A673 (cell line): Measurements from ENCODE around the gene TEKT2. TPM values are rescaled to one million over a fixed set of nuclear protein-coding genes. Genes with fewer than 3 reads are reported as not detected.

Source experiments
- BruUV-seq: library from RNA; stranded (reverse); fragments of 400-500 nt; replicated peaks from 2 replicates; lab custom pipeline; 2021; lab: Mats Ljungman, UMichigan
- CTCF ChIA-PET: fragments of 300-600 bp; sonication (Branson Sonifier 250); formaldehyde crosslinking; loops from one replicate; lab custom pipeline; 2022; ENCODE audit warnings: antibody characterized with exemption; lab: Charles Lee
- POLR2A ChIA-PET: fragments of 300-600 bp; sonication (Branson Sonifier 250); formaldehyde crosslinking; loops from one replicate; lab custom pipeline; 2022; ENCODE audit warnings: antibody characterized with exemption; ENCODE audit not compliant: low non-redundant PET; lab: Charles Lee
- DNase-seq: peaks from one replicate; pipeline ENCODE4 v3.0.0-alpha.2; 2015; ENCODE audit warnings: low spot score
- H3K27ac ChIP-seq: fragments of 200-600 bp; sonication (generic); 2 replicates; pipeline ENCODE4 v1.5.1; 2016; ENCODE audit warnings: mixed run types, low read depth, mild to moderate bottlenecking, mixed read lengths, antibody characterized with exemption, low read length; ENCODE audit not compliant: poor library complexity, severe bottlenecking
- H3K27me3 ChIP-seq: fragments of 200-600 bp; sonication (generic); replicated peaks from 2 replicates; pipeline ENCODE4 v1.6.1; 2017; ENCODE audit warnings: mixed run types, low read depth, mild to moderate bottlenecking, mixed read lengths, antibody characterized with exemption, low read length; ENCODE audit not compliant: insufficient read depth, poor library complexity
- H3K36me3 ChIP-seq: fragments of 200-600 bp; sonication (generic); 2 replicates; pipeline ENCODE4 v1.6.1; 2016; ENCODE audit warnings: mixed run types, mild to moderate bottlenecking, mixed read lengths, antibody characterized with exemption, low read length; ENCODE audit not compliant: insufficient read depth, poor library complexity, severe bottlenecking
- H3K4me1 ChIP-seq: fragments of 200-600 bp; sonication (generic); 2 replicates; pipeline ENCODE4 v1.6.1; 2017; ENCODE audit warnings: mixed run types, mild to moderate bottlenecking, mixed read lengths, antibody characterized with exemption, low read length; ENCODE audit not compliant: insufficient read depth, poor library complexity, severe bottlenecking
- H3K4me3 ChIP-seq: fragments of 200-600 bp; sonication (generic); 2 replicates; pipeline ENCODE4 v1.5.1; 2016; ENCODE audit warnings: low read depth, mixed run types, mild to moderate bottlenecking, mixed read lengths, low read length; ENCODE audit not compliant: poor library complexity, severe bottlenecking
- H3K9me3 ChIP-seq: fragments of 200-600 bp; sonication (generic); 2 replicates; pipeline ENCODE4 v1.6.1; 2016; ENCODE audit warnings: mixed run types, low read depth, mild to moderate bottlenecking, mixed read lengths, antibody characterized with exemption, low read length; ENCODE audit not compliant: poor library complexity, severe bottlenecking
- EZH2 ChIP-seq: fragments of 200-600 bp; sonication (generic); IDR thresholded peaks from 2 replicates; pipeline ENCODE4 v1.6.1; 2017; ENCODE audit warnings: borderline replicate concordance, low read depth, mild to moderate bottlenecking, mixed read lengths, antibody characterized with exemption, low read length; ENCODE audit not compliant: poor library complexity, severe bottlenecking
- intact Hi-C: fragments of 100-400 bp; cut with micrococcal nuclease; formaldehyde crosslinking; loops from one replicate; pipeline ENCODE4 v1.10.0; 2022; ENCODE audit not compliant: unreplicated experiment
- total RNA-seq: library from RNA; stranded (reverse); gene quantifications from 2 replicates; pipeline ENCODE4 v1.2.3, GENCODE V29; 2021
- TF ChIP-seq, protein P1 (sequence below): fragments of 300-800, 200-600 bp; sonication (generic); conservative IDR thresholded peaks from 2 replicates; pipeline ENCODE4 v1.5.1; 2017; ENCODE audit warnings: low read depth, mild to moderate bottlenecking, antibody characterized with exemption, low read length, moderate library complexity, mixed read lengths

The TEKT2 gene
- total RNA-seq, 1 experiment from 2014 or later = 2.8 TPM

DNA sequence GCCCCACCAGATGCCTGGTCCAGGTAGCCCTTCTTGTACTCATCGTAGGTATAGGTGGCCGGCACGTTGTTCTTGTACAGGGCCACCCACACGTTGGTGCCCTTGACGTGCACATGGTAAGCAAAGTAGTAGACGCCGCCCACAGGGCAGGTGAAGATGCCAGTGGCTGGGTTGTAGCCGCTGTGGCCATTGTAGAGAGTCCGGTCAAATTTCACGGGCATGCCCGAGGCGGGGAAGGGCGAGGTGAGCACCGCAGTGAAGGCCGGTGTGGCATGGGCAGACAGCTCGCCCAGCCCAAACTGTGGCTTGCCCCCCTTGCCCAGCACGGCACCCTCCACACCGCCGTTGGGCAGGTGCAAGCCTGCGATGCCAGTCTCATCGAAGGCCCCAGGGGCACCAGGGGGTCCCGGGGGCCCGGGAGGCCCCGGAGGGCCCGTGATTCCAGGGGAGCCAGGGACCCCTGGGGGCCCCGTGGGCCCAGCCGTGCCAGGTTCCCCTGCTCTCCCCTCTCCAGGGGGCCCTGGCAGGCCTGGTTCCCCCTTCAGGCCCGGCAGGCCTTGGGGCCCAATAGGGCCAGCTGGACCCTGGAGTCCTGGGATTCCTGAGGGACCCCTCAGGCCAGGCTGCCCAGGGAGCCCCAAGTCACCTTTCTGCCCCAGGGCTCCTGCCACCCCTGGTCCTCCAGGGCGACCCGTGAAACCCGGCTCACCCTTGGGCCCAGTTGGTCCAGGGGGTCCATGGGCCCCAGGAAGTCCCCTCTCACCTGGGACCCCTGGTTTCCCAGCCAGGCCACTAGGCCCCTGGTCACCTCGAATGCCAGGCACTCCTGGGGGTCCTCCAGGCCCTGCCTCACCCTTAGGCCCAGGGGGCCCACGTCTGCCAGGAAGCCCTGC is 14.0 kb downstream of the TEKT2 start:
- Histone ChIP-seq H3K9me3 (no peaks in the 10 kb centered on the region), H3K4me3 (no peak overlapping the region), H3K27ac (no peak overlapping the region), H3K4me1 (peaks cover 7% of the 10 kb centered on the region), H3K27me3 (no peaks in the 10 kb centered on the region), H3K36me3 (peaks cover 33% of the 10 kb centered on the region)
- no TSS peak for BruUV-seq
- intact Hi-C loops = loop anchor here (2.0 to 5.0 kb wide), 4 partner anchors 34 to 271 kb away; no protein-coding TSS in a partner anchor
- ChIA-PET CTCF (interaction anchor here (0.5 to 1.0 kb wide), 3 partner anchors 13 to 188 kb away, joined by 3 to 5 read pairs (median 3); no protein-coding TSS in a partner anchor), POLR2A (interaction anchor here (0.6 kb wide), 1 partner anchor 95 kb away, joined by 3 read pairs; no protein-coding TSS in a partner anchor)
- no peak for TF ChIP-seq EZH2
- TF ChIP-seq, protein P1, sequence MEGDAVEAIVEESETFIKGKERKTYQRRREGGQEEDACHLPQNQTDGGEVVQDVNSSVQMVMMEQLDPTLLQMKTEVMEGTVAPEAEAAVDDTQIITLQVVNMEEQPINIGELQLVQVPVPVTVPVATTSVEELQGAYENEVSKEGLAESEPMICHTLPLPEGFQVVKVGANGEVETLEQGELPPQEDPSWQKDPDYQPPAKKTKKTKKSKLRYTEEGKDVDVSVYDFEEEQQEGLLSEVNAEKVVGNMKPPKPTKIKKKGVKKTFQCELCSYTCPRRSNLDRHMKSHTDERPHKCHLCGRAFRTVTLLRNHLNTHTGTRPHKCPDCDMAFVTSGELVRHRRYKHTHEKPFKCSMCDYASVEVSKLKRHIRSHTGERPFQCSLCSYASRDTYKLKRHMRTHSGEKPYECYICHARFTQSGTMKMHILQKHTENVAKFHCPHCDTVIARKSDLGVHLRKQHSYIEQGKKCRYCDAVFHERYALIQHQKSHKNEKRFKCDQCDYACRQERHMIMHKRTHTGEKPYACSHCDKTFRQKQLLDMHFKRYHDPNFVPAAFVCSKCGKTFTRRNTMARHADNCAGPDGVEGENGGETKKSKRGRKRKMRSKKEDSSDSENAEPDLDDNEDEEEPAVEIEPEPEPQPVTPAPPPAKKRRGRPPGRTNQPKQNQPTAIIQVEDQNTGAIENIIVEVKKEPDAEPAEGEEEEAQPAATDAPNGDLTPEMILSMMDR = no peak
- no peak for DNase-seq

DNA sequence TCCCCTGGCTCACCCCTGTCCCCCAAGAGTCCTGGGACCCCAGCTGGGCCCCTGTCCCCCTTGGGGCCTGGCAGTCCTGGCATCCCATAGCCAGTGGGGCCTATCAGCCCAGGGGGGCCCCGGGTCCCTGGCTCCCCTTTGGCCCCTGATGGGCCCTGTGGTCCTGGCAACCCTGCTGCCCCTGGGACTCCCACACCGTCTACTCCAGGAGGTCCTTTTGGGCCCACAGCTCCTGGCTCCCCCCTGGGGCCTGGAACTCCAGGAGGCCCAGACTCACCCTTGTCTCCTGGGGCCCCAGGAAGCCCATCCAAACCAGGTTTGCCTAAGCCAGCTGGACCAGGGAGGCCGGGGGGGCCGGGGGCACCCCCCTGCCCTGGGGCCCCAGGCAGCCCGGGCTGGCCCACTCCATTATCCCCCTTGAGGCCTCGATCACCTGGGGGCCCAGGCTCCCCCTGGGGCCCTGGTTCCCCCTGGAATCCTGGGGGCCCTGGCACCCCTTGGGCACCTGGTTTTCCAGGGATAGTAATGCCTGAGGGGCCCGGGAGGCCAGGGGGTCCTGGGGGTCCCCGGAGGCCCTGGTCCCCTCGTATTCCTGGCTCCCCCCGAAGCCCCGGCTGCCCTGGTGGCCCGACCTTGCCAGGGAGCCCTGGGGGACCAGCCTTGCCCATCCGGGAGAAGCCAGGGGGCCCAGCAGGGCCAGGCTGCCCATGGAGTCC is 14.9 kb downstream of the TEKT2 start:
- no TSS peak for BruUV-seq
- intact Hi-C loops = loop anchor here (1.0 to 5.0 kb wide), 5 partner anchors 33 to 321 kb away; no protein-coding TSS in a partner anchor
- POLR2A ChIA-PET = interaction anchor here (0.6 kb wide), 1 partner anchor 94 kb away, joined by 3 read pairs; no protein-coding TSS in a partner anchor
- H3K36me3 ChIP-seq = peaks cover 24% of the 10 kb centered on the region
- peaks cover 7% of the 10 kb centered on the region for H3K4me1 ChIP-seq
- TF ChIP-seq, protein P1 = no peak
- no peak for TF ChIP-seq EZH2
- H3K9me3 ChIP-seq = no peaks in the 10 kb centered on the region
- H3K4me3 ChIP-seq = no peak overlapping the region
- H3K27ac ChIP-seq = peak overlapping the region; percentile 16
- no peak for DNase-seq
- CTCF ChIA-PET = no interaction called here
- no peaks in the 10 kb centered on the region for H3K27me3 ChIP-seq

DNA sequence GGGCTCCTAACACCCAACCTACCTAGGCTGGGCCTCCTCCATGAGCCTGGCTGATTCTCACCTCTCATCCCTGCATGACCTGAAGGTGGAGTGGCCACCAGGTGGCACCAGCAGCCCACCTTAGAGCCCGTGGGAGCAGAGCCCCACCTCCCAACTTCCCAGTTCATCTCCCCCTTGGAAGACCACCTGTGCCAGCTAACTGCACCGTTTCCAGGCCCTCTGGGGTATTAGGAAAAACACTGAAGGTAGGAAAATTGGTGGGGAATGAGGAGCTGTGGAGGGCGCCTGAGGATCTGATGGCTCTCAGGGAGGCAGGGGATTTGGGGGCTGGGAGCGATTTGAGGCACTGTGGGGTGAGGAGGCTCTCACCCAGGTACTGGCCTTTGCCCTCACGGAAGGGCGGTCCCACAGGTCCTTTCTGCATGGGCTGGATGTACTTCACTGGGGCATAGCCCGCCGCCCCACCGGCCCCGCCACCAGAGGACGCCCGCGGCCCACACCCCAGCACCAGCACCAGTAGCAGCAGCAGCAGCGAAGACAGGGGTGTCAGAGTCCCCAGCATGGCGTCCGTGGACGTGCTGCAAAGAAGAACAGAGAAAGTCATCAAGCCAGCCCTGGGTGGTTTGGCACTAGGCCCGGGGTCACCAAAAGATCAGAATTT is 15.9 kb downstream of the TEKT2 start:
- CTCF ChIA-PET = interaction anchor here (0.6 kb wide), 2 partner anchors 88 to 198 kb away, joined by 3 to 5 read pairs; no protein-coding TSS in a partner anchor
- POLR2A ChIA-PET = no interaction called here
- Histone ChIP-seq H3K4me3 (no peak overlapping the region), H3K36me3 (peaks cover 14% of the 10 kb centered on the region), H3K4me1 (peaks cover 7% of the 10 kb centered on the region), H3K27me3 (no peaks in the 10 kb centered on the region), H3K9me3 (no peaks in the 10 kb centered on the region), H3K27ac (no peak overlapping the region)
- BruUV-seq = no TSS peak
- peak; percentile 82 for DNase-seq
- intact Hi-C loops = loop anchor here (1.0 to 5.0 kb wide), 5 partner anchors 32 to 320 kb away; no protein-coding TSS in a partner anchor
- TF ChIP-seq EZH2 = no peak
- TF ChIP-seq, protein P1 = peak; percentile 92
